MM.1S (cell line): ENCODE measurements around the gene OR10K1.

Experiments used
- DNase-seq: peaks from one replicate; pipeline ENCODE4 v3.0.0-alpha.2; 2015
- H2AFZ ChIP-seq: fragments of 300-600 bp; sonication (generic); 2 replicates; pipeline ENCODE4 v1.6.0; 2016; ENCODE audit warnings: antibody characterized with exemption, low read length
- H3F3A ChIP-seq: fragments of 300-600 bp; sonication (generic); 2 replicates; pipeline ENCODE4 v1.6.1; 2016; ENCODE audit warnings: mild to moderate bottlenecking, antibody characterized with exemption, low read length, moderate library complexity, mixed read lengths; ENCODE audit not compliant: insufficient read depth
- H3K27ac ChIP-seq: fragments of 300-600 bp; sonication (generic); 2 replicates; pipeline ENCODE4 v1.5.1; 2016; ENCODE audit warnings: mild to moderate bottlenecking, low read length
- H3K27me3 ChIP-seq: fragments of 300-600 bp; sonication (generic); replicated peaks from 2 replicates; pipeline ENCODE4 v1.6.0; 2016; ENCODE audit warnings: low read length; ENCODE audit not compliant: insufficient read depth
- H3K36me3 ChIP-seq: fragments of 300-600 bp; sonication (generic); replicated peaks from 2 replicates; pipeline ENCODE4 v1.6.1; 2016; ENCODE audit warnings: mild to moderate bottlenecking, low read length, mixed read lengths; ENCODE audit not compliant: insufficient read depth
- H3K4me1 ChIP-seq: fragments of 300-600 bp; sonication (generic); 2 replicates; pipeline ENCODE4 v1.6.1; 2016; ENCODE audit warnings: low read length, mixed read lengths
- H3K4me2 ChIP-seq: fragments of 300-600 bp; sonication (generic); 2 replicates; pipeline ENCODE4 v1.6.0; 2016; ENCODE audit warnings: low read depth, low read length
- H3K4me3 ChIP-seq: fragments of 300-600 bp; sonication (generic); 2 replicates; pipeline ENCODE4 v1.5.1; 2016; ENCODE audit warnings: low read length, mixed read lengths
- H3K79me2 ChIP-seq: fragments of 300-600 bp; sonication (generic); 2 replicates; pipeline ENCODE4 v1.6.1; 2016; ENCODE audit warnings: mixed run types, low read length, mixed read lengths
- H3K9ac ChIP-seq: fragments of 300-600 bp; sonication (generic); 2 replicates; pipeline ENCODE4 v1.6.1; 2016; ENCODE audit warnings: low read length, mixed read lengths
- H3K9me2 ChIP-seq: fragments of 300-600 bp; sonication (generic); replicated peaks from 2 replicates; pipeline ENCODE4 v1.6.1; 2016; ENCODE audit warnings: mild to moderate bottlenecking, low read length, mixed read lengths; ENCODE audit not compliant: insufficient read depth
- H3K9me3 ChIP-seq: fragments of 300-600 bp; sonication (generic); replicated peaks from 2 replicates; pipeline ENCODE4 v1.6.1; 2016; ENCODE audit warnings: mild to moderate bottlenecking, low read length, mixed read lengths; ENCODE audit not compliant: insufficient read depth
- H4K20me1 ChIP-seq: fragments of 300-600 bp; sonication (generic); 2 replicates; pipeline ENCODE4 v1.6.1; 2016; ENCODE audit warnings: mild to moderate bottlenecking, low read length, moderate library complexity, mixed read lengths; ENCODE audit not compliant: insufficient read depth
- EZH2 ChIP-seq: fragments of 300-600 bp; sonication (generic); optimal IDR thresholded peaks from 2 replicates; pipeline ENCODE3; 2017; ENCODE audit warnings: low read depth, mild to moderate bottlenecking, antibody characterized with exemption, low read length, mixed read lengths
- EZH2phosphoT487 ChIP-seq: fragments of 300-600 bp; sonication (generic); IDR thresholded peaks from 2 replicates; pipeline ENCODE4 v1.6.1; 2018; ENCODE audit warnings: antibody characterized with exemption, low read length
- TF ChIP-seq, protein P1 (sequence below): fragments of 300-600 bp; sonication (generic); IDR thresholded peaks from 2 replicates; pipeline ENCODE4 v1.5.1; 2016; ENCODE audit warnings: antibody characterized with exemption, low read length, mixed read lengths

The OR10K1 gene

DNA sequence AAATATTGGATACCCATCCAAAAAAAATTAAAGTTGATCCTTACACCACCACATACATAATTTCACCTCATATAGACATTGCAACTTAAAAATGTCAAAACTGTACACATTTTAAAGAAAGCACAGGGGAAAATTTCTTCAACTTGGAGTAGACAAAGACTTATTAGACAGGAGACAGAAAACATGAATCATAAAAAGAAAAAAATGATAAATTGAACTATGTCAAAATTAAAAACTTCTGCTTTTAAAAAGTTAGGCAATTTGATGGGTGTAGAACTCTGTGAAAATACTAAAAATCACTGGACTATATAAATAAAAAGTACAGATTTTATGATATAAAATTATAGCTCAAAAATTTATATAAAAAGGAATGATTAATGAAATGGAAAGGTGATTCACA, 4.4 kb upstream of the OR10K1 start:
- H3K79me2 ChIP-seq = no peaks in the 10 kb centered on the region
- TF ChIP-seq, protein P1, sequence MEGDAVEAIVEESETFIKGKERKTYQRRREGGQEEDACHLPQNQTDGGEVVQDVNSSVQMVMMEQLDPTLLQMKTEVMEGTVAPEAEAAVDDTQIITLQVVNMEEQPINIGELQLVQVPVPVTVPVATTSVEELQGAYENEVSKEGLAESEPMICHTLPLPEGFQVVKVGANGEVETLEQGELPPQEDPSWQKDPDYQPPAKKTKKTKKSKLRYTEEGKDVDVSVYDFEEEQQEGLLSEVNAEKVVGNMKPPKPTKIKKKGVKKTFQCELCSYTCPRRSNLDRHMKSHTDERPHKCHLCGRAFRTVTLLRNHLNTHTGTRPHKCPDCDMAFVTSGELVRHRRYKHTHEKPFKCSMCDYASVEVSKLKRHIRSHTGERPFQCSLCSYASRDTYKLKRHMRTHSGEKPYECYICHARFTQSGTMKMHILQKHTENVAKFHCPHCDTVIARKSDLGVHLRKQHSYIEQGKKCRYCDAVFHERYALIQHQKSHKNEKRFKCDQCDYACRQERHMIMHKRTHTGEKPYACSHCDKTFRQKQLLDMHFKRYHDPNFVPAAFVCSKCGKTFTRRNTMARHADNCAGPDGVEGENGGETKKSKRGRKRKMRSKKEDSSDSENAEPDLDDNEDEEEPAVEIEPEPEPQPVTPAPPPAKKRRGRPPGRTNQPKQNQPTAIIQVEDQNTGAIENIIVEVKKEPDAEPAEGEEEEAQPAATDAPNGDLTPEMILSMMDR = no peak
- TF ChIP-seq EZH2phosphoT487 (no peak), EZH2 (no peak)
- no peak for DNase-seq
- no peaks in the 10 kb centered on the region for H3K9me2 ChIP-seq
- H3K36me3 ChIP-seq = no peaks in the 10 kb centered on the region
- H3K9me3 ChIP-seq = no peaks in the 10 kb centered on the region
- H3K4me3 ChIP-seq = no peak overlapping the region
- H3K27me3 ChIP-seq = no peaks in the 10 kb centered on the region
- H3F3A ChIP-seq = no peaks in the 10 kb centered on the region
- no peak overlapping the region for H2AFZ ChIP-seq
- no peak overlapping the region for H3K27ac ChIP-seq
- no peaks in the 10 kb centered on the region for H4K20me1 ChIP-seq
- no peak overlapping the region for H3K4me2 ChIP-seq
- no peaks in the 10 kb centered on the region for H3K4me1 ChIP-seq
- H3K9ac ChIP-seq = no peak overlapping the region

- H3K36me3 ChIP-seq = no peaks in the 10 kb centered on the region
- H2AFZ ChIP-seq = no peak overlapping the region
- no peak for DNase-seq
- TF ChIP-seq, protein P1 = no peak
- TF ChIP-seq EZH2 (no peak), EZH2phosphoT487 (no peak)
- H3K79me2 ChIP-seq = no peaks in the 10 kb centered on the region
- H3K9me3 ChIP-seq = no peaks in the 10 kb centered on the region
- no peaks in the 10 kb centered on the region for H3F3A ChIP-seq
- H3K27me3 ChIP-seq = no peaks in the 10 kb centered on the region
- no peak overlapping the region for H3K27ac ChIP-seq
- H3K9ac ChIP-seq = no peak overlapping the region
- H3K9me2 ChIP-seq = no peaks in the 10 kb centered on the region
- H3K4me1 ChIP-seq = no peaks in the 10 kb centered on the region
- no peak overlapping the region for H3K4me3 ChIP-seq
- H4K20me1 ChIP-seq = no peaks in the 10 kb centered on the region
- no peak overlapping the region for H3K4me2 ChIP-seq
Observed at GRCh38 chr1:158458263-158458662, 3.4 kb upstream of the OR10K1 start.

- no peak for TF ChIP-seq EZH2
- no peaks in the 10 kb centered on the region for H3K36me3 ChIP-seq
- no peaks in the 10 kb centered on the region for H3K9me2 ChIP-seq
- no peaks in the 10 kb centered on the region for H3F3A ChIP-seq
- H3K27ac ChIP-seq = no peak within 1 kb of the TSS
- no peaks in the 10 kb centered on the region for H3K9me3 ChIP-seq
- H3K79me2 ChIP-seq = no peaks in the 10 kb centered on the region
- no peak within 1 kb of the TSS for H2AFZ ChIP-seq
- DNase-seq = no peak
- no peaks in the 10 kb centered on the region for H3K27me3 ChIP-seq
- H4K20me1 ChIP-seq = no peaks in the 10 kb centered on the region
- H3K4me3 ChIP-seq = no peak within 1 kb of the TSS
- no peaks in the 10 kb centered on the region for H3K4me1 ChIP-seq
- H3K9ac ChIP-seq = no peak within 1 kb of the TSS
- no peak within 1 kb of the TSS for H3K4me2 ChIP-seq
Observed at GRCh38 chr1:158471920-158472319, 10.3 kb downstream of the OR10K1 start, which contains the start of gene OR10R2. Gene OR10R2, plus strand, starts transcription at chr1:158472220. Its CDS starts 106 bp downstream, at chr1:158472326.

DNA sequence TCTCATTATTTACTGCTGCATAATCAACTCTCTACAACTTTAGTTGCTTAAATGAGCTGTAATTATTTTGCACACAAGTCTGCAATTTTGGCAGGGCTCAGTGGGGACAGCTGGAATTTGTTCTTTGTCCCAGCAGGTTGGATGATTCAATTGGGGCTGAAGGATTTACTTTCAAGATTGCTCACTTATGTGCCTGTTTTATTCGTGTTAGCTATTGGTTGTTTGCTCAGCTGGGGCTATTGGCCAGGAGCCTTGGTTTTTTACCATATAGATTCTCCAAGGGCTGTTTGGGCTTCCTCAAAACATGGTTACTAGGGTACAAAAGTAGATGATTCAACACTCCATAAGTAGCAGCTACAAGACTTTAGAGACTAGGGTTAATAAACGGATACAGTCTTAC, 23.8 kb downstream of the OR10K1 start:
- H3K9me3 ChIP-seq = no peaks in the 10 kb centered on the region
- TF ChIP-seq EZH2 = no peak
- TF ChIP-seq, protein P1 = no peak
- no peak for TF ChIP-seq EZH2phosphoT487
- no peaks in the 10 kb centered on the region for H3K4me1 ChIP-seq
- DNase-seq = no peak
- H3K9me2 ChIP-seq = no peaks in the 10 kb centered on the region
- H3K27me3 ChIP-seq = no peaks in the 10 kb centered on the region
- no peaks in the 10 kb centered on the region for H3K79me2 ChIP-seq
- H3K27ac ChIP-seq = no peak overlapping the region
- H4K20me1 ChIP-seq = no peaks in the 10 kb centered on the region
- H3K9ac ChIP-seq = no peak overlapping the region
- H3F3A ChIP-seq = no peaks in the 10 kb centered on the region
- H3K4me3 ChIP-seq = no peak overlapping the region
- H2AFZ ChIP-seq = no peak overlapping the region
- H3K36me3 ChIP-seq = no peaks in the 10 kb centered on the region
- H3K4me2 ChIP-seq = no peak overlapping the region
